ENCODE measurements around the gene AP2M1.

DNA sequence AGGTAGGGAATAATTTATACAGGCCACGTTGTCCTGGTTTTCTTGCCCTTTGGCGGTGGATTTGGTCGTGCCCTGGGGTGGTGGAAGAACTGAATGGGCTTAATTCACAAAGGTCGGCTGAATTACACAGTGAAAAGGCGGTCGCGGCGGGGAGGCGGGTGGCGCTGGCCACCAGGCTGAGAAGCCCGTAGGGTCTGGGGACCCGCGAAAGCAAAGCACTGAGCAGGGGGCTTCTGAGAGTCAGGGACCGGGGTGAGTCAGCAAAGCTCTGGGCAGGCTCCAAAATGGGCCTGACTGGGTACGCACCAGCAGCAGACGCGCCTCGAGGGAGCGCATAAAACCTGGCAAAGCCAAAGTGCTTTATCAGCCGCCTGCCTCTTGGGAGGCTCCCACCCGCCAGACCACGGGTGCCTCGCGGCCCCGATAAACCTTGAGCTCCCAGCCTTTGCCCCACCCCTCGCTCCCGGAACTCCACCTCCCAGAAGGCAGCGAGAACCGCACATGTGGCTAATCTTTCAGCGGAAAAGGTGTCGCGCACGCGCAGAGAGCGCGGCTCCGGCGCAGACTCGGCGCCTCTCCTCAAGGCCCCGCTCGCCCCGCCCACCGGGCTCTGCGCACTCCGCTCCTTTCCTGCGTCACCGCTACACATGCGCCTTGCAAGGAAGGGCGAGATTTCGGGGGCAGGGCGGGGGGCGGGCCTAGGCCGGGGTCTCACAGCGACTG, 11.0 kb downstream of the AP2M1 start:
- TF ChIP-seq, protein P1, sequence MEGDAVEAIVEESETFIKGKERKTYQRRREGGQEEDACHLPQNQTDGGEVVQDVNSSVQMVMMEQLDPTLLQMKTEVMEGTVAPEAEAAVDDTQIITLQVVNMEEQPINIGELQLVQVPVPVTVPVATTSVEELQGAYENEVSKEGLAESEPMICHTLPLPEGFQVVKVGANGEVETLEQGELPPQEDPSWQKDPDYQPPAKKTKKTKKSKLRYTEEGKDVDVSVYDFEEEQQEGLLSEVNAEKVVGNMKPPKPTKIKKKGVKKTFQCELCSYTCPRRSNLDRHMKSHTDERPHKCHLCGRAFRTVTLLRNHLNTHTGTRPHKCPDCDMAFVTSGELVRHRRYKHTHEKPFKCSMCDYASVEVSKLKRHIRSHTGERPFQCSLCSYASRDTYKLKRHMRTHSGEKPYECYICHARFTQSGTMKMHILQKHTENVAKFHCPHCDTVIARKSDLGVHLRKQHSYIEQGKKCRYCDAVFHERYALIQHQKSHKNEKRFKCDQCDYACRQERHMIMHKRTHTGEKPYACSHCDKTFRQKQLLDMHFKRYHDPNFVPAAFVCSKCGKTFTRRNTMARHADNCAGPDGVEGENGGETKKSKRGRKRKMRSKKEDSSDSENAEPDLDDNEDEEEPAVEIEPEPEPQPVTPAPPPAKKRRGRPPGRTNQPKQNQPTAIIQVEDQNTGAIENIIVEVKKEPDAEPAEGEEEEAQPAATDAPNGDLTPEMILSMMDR (IDR thresholded peaks at IDR 0.05) = no peak
- TF ChIP-seq POLR2AphosphoS5 (IDR thresholded peaks at IDR 0.05; ENCODE audit: low read depth, low read length) = peak; percentile 94
- TF ChIP-seq, protein P2, sequence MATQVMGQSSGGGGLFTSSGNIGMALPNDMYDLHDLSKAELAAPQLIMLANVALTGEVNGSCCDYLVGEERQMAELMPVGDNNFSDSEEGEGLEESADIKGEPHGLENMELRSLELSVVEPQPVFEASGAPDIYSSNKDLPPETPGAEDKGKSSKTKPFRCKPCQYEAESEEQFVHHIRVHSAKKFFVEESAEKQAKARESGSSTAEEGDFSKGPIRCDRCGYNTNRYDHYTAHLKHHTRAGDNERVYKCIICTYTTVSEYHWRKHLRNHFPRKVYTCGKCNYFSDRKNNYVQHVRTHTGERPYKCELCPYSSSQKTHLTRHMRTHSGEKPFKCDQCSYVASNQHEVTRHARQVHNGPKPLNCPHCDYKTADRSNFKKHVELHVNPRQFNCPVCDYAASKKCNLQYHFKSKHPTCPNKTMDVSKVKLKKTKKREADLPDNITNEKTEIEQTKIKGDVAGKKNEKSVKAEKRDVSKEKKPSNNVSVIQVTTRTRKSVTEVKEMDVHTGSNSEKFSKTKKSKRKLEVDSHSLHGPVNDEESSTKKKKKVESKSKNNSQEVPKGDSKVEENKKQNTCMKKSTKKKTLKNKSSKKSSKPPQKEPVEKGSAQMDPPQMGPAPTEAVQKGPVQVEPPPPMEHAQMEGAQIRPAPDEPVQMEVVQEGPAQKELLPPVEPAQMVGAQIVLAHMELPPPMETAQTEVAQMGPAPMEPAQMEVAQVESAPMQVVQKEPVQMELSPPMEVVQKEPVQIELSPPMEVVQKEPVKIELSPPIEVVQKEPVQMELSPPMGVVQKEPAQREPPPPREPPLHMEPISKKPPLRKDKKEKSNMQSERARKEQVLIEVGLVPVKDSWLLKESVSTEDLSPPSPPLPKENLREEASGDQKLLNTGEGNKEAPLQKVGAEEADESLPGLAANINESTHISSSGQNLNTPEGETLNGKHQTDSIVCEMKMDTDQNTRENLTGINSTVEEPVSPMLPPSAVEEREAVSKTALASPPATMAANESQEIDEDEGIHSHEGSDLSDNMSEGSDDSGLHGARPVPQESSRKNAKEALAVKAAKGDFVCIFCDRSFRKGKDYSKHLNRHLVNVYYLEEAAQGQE (IDR thresholded peaks at IDR 0.05; ENCODE audit: insufficient read depth in 1 of 2, low read depth in 2 of 2, low read length in 1 of 2) = no peak
- TF ChIP-seq SIN3A (IDR thresholded peaks at IDR 0.05; ENCODE audit: borderline replicate concordance, insufficient read depth, low read depth, low read length) = peak; percentile 16; the same call in 1 of the 2 replicates
